Activated B cell treated with CpG ODN at 0.5 μM for 24 hours (primary cell): ENCODE results near the gene SOBP. TPM values are rescaled to one million over a fixed set of nuclear protein-coding genes. Genes with fewer than 3 reads are reported as not detected.

Experiments
- ATAC-seq: fragments of 200-7000 bp; cut with Tn5 transposase; one replicate; pipeline ENCODE4 v1.10.0; 2021; ENCODE audit warnings: low read depth, mild to moderate bottlenecking, moderate library complexity
- CTCF ChIA-PET: fragments of 350-600 bp; sonication (Branson Sonifier 250); formaldehyde crosslinking; loops from one replicate; lab custom pipeline; 2021; ENCODE audit warnings: antibody characterized with exemption; lab: Charles Lee
- POLR2A ChIA-PET: fragments of 350-600 bp; sonication (Branson Sonifier 250); formaldehyde crosslinking; loops from one replicate; lab custom pipeline; 2021; ENCODE audit warnings: antibody characterized with exemption; lab: Charles Lee
- DNase-seq: peaks from one replicate; pipeline ENCODE4 v3.0.0; 2022
- H3K27ac Mint-ChIP-seq: one replicate; pipeline ENCODE4 v1.8.0; 2020; ENCODE audit warnings: mixed read lengths
- H3K27me3 Mint-ChIP-seq: one replicate; pipeline ENCODE4 v1.8.0; 2021; ENCODE audit warnings: mixed read lengths
- H3K36me3 Mint-ChIP-seq: one replicate; pipeline ENCODE4 v1.8.0; 2021; ENCODE audit warnings: low read depth, mixed read lengths
- H3K4me1 Mint-ChIP-seq: one replicate; pipeline ENCODE4 v1.8.0; 2021; ENCODE audit warnings: mixed read lengths
- H3K4me3 Mint-ChIP-seq: one replicate; pipeline ENCODE4 v1.8.0; 2020; ENCODE audit warnings: mild to moderate bottlenecking, mixed read lengths
- H3K9me3 Mint-ChIP-seq: one replicate; pipeline ENCODE4 v1.8.0; 2020; ENCODE audit warnings: mixed read lengths
- CTCF ChIP-seq: fragments of 200-600 bp; IDR thresholded peaks from one replicate; pipeline ENCODE4 v1.8.0; 2022; ENCODE audit warnings: antibody characterized with exemption, mild to moderate bottlenecking
- intact Hi-C: fragments of 100-400 bp; cut with micrococcal nuclease; formaldehyde crosslinking; loops from one replicate; pipeline ENCODE4 v1.15.1; 2024
- total RNA-seq: library from RNA; stranded (reverse); gene quantifications from 2 replicates; pipeline ENCODE4 v1.2.3, GENCODE V29; 2022

Gene SOBP
- total RNA-seq, 1 donor from 2014 or later: 1.1 TPM

GRCh38 chr6:107647439-107647948 lies 157.6 kb downstream of the SOBP start:
- no peak overlapping the region for H3K4me3 Mint-ChIP-seq
- no peak for TF ChIP-seq CTCF
- no peaks in the 10 kb centered on the region for H3K36me3 Mint-ChIP-seq
- ChIA-PET CTCF (interaction anchor here (0.7 kb wide), 1 partner anchor 8 kb away, joined by 3 read pairs; no protein-coding TSS in a partner anchor), POLR2A (interaction anchor here (3.3 kb wide), 1 partner anchor 10 kb away, joined by 17 read pairs; no protein-coding TSS in a partner anchor)
- peaks cover 54% of the 10 kb centered on the region for H3K4me1 Mint-ChIP-seq
- no peak for ATAC-seq
- intact Hi-C loops: no loop called here
- H3K27ac Mint-ChIP-seq: no peak overlapping the region
- no peaks in the 10 kb centered on the region for H3K27me3 Mint-ChIP-seq
- no peak for DNase-seq
- H3K9me3 Mint-ChIP-seq: no peaks in the 10 kb centered on the region

GRCh38 chr6:107648983-107649382 lies 159.1 kb downstream of the SOBP start:
- H3K27ac Mint-ChIP-seq: no peak overlapping the region
- no peaks in the 10 kb centered on the region for H3K36me3 Mint-ChIP-seq
- no peak for DNase-seq
- H3K4me1 Mint-ChIP-seq: peaks cover 45% of the 10 kb centered on the region
- H3K4me3 Mint-ChIP-seq: no peak overlapping the region
- ChIA-PET CTCF (interaction anchor here (1.1 kb wide), 1 partner anchor 8 kb away, joined by 4 read pairs; no protein-coding TSS in a partner anchor), POLR2A (interaction anchor here (0.6 to 3.3 kb wide), 6 partner anchors 8 to 1725 kb away, joined by 3 to 17 read pairs (median 5); partner anchors contain the start of gene PDSS2)
- no peaks in the 10 kb centered on the region for H3K9me3 Mint-ChIP-seq
- ATAC-seq: no peak
- intact Hi-C loops: no loop called here
- no peaks in the 10 kb centered on the region for H3K27me3 Mint-ChIP-seq
- TF ChIP-seq CTCF: no peak

- no peak overlapping the region for H3K27ac Mint-ChIP-seq
- no peak overlapping the region for H3K4me3 Mint-ChIP-seq
- intact Hi-C loops: loop anchor here (10.0 kb wide), 1 partner anchor 612 kb away; the partner anchor contains the start of gene SNX3
- DNase-seq (no peak), ATAC-seq (no peak)
- peaks cover 60% of the 10 kb centered on the region for H3K4me1 Mint-ChIP-seq
- TF ChIP-seq CTCF: no peak
- CTCF ChIA-PET: interaction anchor here (0.8 kb wide), 1 partner anchor 9 kb away, joined by 3 read pairs; no protein-coding TSS in a partner anchor
- H3K9me3 Mint-ChIP-seq: no peaks in the 10 kb centered on the region
- no peaks in the 10 kb centered on the region for H3K36me3 Mint-ChIP-seq
- POLR2A ChIA-PET: interaction anchor here (1.1 kb wide), 1 partner anchor 9 kb away, joined by 4 read pairs; no protein-coding TSS in a partner anchor
- H3K27me3 Mint-ChIP-seq: no peaks in the 10 kb centered on the region
Measured at GRCh38 chr6:107652526-107653182, 162.7 kb downstream of the SOBP start.

GRCh38 chr6:107653183-107653580 lies 163.3 kb downstream of the SOBP start:
- H3K4me1 Mint-ChIP-seq: peaks cover 61% of the 10 kb centered on the region
- no peaks in the 10 kb centered on the region for H3K36me3 Mint-ChIP-seq
- ChIA-PET POLR2A (interaction anchor here (1.1 kb wide), 1 partner anchor 9 kb away, joined by 4 read pairs; no protein-coding TSS in a partner anchor), CTCF (interaction anchor here (0.8 kb wide), 1 partner anchor 9 kb away, joined by 3 read pairs; no protein-coding TSS in a partner anchor)
- intact Hi-C loops: loop anchor here (10.0 kb wide), 1 partner anchor 612 kb away; the partner anchor contains the start of gene SNX3
- H3K27ac Mint-ChIP-seq: no peak overlapping the region
- no peaks in the 10 kb centered on the region for H3K27me3 Mint-ChIP-seq
- ATAC-seq: no peak
- no peak for DNase-seq
- H3K4me3 Mint-ChIP-seq: no peak overlapping the region
- no peaks in the 10 kb centered on the region for H3K9me3 Mint-ChIP-seq
- no peak for TF ChIP-seq CTCF

- Mint-ChIP-seq H3K4me1 (peaks cover 61% of the 10 kb centered on the region), H3K9me3 (no peaks in the 10 kb centered on the region), H3K36me3 (no peaks in the 10 kb centered on the region), H3K27me3 (no peaks in the 10 kb centered on the region), H3K4me3 (no peak overlapping the region), H3K27ac (no peak overlapping the region)
- ATAC-seq (no peak), DNase-seq (no peak)
- ChIA-PET CTCF (no interaction called here), POLR2A (interaction anchor here (0.5 to 1.1 kb wide), 2 partner anchors 10 to 17 kb away, joined by 3 to 4 read pairs; no protein-coding TSS in a partner anchor)
- intact Hi-C loops: loop anchor here (10.0 kb wide), 1 partner anchor 611 kb away; the partner anchor contains the start of gene SNX3
- no peak for TF ChIP-seq CTCF
Measured at GRCh38 chr6:107653861-107654394, 164.0 kb downstream of the SOBP start.
